ENCODE results near the gene HDAC4.

HDAC4 gene

DNA sequence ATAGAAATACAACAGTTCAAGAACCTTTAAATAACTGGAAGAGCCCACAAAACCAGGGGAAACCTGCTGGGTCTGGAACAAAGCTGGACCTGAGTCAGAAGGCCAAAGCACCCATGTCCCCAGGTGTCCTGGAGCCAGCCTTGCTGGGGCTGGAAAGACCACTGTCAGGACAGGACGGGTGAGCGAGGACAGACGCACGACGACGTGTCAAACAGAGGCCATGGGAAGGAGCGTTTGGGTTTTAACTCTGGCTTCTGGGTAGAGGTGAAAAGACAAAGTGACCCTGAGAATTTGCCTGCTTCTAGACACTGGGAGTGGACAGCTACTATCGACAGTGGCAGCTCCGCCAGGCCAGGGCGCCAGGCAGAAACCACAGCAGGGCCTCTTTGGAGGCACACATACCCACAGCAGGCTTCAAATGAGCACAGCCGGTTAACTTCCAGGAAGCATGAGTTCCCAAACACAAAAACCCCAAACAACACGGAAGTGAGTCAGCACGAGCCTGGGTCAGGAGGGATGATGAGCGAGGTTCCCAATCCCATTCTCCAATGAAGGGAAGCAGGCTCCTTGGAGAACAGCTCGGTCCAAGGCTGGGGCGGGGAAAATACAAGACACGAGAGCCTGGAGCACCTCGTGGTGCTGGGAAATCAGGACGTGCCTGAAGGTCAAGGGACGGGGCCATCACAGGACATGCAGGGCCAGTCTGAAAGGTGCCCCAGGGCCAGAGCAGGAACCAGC, 344.9 kb downstream of the HDAC4 start:
- Histone ChIP-seq H3K4me1 (ENCODE audit: control insufficient read depth, insufficient read depth, low read length) (no peaks in the 10 kb centered on the region), H3K27ac (ENCODE audit: low read length) (no peak overlapping the region), H3K36me3 (ENCODE audit: control insufficient read depth, insufficient read depth, low read length) (peaks cover 11% of the 10 kb centered on the region), H3K4me3 (ENCODE audit: low read length) (no peak overlapping the region), H3K27me3 (ENCODE audit: control insufficient read depth, insufficient read depth, low read length) (no peaks in the 10 kb centered on the region), H3K9me3 (ENCODE audit: control insufficient read depth, insufficient read depth, low read length) (no peaks in the 10 kb centered on the region)
- no CpG with 5 or more reads among the region's 20 CpGs for WGBS (ENCODE audit: insufficient coverage, insufficient read length)
- DNase-seq (ENCODE audit: low read depth, low spot score) = no peak

DNA sequence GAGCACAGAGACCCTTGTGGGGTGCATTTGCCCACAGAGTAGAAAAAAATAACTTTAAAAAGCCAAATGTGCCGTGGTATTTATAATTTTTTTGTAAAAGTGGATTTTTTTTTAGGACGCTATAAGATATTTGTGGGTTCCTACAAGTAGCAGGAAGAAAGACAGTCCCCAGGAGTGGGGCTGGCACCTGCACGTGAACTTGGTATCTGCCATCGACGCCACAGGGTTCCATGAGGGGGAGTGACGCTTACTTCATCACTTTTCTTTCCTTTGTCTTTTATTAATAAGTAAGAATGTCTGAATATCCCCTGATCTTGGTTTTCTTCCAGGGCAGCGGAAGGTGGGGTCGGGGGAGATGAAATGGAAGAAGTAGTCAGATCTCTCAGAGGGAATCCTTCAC, 345.9 kb downstream of the HDAC4 start:
- H3K27ac ChIP-seq (ENCODE audit: low read length) = no peak overlapping the region
- 100% methylated on average over 2 of the region's 8 CpGs for WGBS (ENCODE audit: insufficient coverage, insufficient read length)
- H3K36me3 ChIP-seq (ENCODE audit: control insufficient read depth, insufficient read depth, low read length) = peaks cover 11% of the 10 kb centered on the region

DNA sequence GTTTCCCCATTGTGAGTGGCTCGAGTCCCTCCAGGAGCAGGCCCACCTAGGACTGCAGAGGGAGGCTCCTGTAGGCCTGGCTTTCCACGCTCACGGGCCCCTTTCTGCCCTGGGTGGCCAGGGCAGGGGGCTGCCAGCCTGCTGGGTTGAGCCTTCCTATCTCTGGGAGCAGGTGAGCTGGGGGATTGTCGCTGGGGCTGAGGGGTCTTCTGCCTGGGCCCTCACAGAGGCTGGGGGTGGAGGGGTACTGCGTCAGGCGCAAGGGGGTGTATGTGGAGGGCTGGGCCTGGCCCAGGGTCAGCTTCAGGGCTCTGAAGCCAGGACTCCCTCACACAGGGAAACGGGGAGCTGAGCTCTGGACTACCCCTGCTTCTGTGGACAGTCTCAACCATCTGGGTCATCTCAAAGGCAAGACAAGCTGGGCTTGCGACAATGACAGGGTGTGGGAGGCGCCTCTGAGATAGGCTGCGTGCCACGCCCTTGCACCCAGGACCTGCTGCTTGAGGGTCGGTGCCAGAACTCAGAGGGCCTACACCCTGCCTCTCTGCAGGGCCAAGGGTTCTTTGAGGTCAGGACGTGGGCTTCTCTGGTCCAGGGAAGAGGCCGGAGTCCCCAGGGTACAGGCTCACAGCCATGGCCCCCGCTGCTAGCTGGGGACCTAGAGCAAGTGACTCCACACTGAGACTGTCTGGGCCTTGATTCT, 346.9 kb downstream of the HDAC4 start:
- DNase-seq (ENCODE audit: low read depth, low spot score) = no peak
- H3K4me3 ChIP-seq (ENCODE audit: low read length) = no peak overlapping the region
- H3K36me3 ChIP-seq (ENCODE audit: control insufficient read depth, insufficient read depth, low read length) = peaks cover 11% of the 10 kb centered on the region
- no peaks in the 10 kb centered on the region for H3K27me3 ChIP-seq (ENCODE audit: control insufficient read depth, insufficient read depth, low read length)
- WGBS (ENCODE audit: insufficient coverage, insufficient read length) = no CpG with 5 or more reads among the region's 15 CpGs
- no peak overlapping the region for H3K27ac ChIP-seq (ENCODE audit: low read length)
- H3K9me3 ChIP-seq (ENCODE audit: control insufficient read depth, insufficient read depth, low read length) = no peaks in the 10 kb centered on the region
- no peaks in the 10 kb centered on the region for H3K4me1 ChIP-seq (ENCODE audit: control insufficient read depth, insufficient read depth, low read length)

More for the DNA sequence above, 345.9 kb downstream of the HDAC4 start:
- no peak for DNase-seq (ENCODE audit: low read depth, low spot score)
- Histone ChIP-seq H3K27me3 (ENCODE audit: control insufficient read depth, insufficient read depth, low read length) (no peaks in the 10 kb centered on the region), H3K9me3 (ENCODE audit: control insufficient read depth, insufficient read depth, low read length) (no peaks in the 10 kb centered on the region), H3K4me1 (ENCODE audit: control insufficient read depth, insufficient read depth, low read length) (no peaks in the 10 kb centered on the region), H3K4me3 (ENCODE audit: low read length) (no peak overlapping the region)

DNA sequence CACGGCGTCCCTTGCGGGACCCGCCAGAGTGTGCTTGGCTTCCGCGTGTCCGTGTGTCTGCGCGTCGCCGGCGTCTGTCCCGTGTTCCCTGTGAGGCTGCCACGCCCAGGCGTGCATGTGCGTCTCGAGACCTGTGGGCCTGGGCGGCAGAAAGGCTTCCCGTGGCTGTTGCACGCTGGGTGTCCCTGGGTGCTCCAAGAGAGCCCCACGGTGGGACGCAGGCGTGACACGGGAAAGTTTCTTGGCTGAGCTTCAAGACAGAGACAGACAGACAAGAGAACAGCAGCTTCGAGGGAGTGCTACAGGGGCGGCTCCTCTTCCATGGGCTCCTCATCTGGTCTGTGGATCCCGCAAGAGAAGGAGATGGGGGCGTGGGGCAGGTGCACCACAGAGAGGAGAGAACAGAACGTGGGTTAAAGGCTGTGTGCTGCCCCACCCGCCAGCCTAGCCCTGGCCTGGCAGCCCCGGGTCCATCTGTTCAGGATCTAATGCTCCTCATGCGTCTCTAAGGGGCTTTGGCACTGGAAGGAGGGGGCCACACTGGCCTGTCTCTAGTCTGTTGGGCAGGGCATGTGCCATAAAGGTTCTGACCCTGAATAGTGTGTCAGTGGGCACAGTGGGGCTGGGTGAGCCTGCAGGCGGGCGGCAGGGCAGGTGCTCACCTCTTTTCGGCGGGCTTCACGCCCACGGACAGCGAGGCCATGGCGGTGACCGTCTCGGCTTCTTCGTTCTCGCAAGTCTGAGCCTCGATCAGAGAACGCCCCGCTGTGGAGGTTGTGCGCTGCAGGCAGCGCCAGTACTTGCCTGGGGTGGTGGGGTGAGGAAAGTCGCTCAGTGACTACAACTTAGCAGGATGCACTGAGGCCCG, 347.8 kb downstream of the HDAC4 start:
- no peak overlapping the region for H3K4me3 ChIP-seq (ENCODE audit: low read length)
- H3K9me3 ChIP-seq (ENCODE audit: control insufficient read depth, insufficient read depth, low read length) = no peaks in the 10 kb centered on the region
- no peak overlapping the region for H3K27ac ChIP-seq (ENCODE audit: low read length)
- WGBS (ENCODE audit: insufficient coverage, insufficient read length) = no CpG with 5 or more reads among the region's 51 CpGs
- no peaks in the 10 kb centered on the region for H3K27me3 ChIP-seq (ENCODE audit: control insufficient read depth, insufficient read depth, low read length)
- DNase-seq (ENCODE audit: low read depth, low spot score) = no peak
- no peaks in the 10 kb centered on the region for H3K4me1 ChIP-seq (ENCODE audit: control insufficient read depth, insufficient read depth, low read length)
- H3K36me3 ChIP-seq (ENCODE audit: control insufficient read depth, insufficient read depth, low read length) = peaks cover 11% of the 10 kb centered on the region

DNA sequence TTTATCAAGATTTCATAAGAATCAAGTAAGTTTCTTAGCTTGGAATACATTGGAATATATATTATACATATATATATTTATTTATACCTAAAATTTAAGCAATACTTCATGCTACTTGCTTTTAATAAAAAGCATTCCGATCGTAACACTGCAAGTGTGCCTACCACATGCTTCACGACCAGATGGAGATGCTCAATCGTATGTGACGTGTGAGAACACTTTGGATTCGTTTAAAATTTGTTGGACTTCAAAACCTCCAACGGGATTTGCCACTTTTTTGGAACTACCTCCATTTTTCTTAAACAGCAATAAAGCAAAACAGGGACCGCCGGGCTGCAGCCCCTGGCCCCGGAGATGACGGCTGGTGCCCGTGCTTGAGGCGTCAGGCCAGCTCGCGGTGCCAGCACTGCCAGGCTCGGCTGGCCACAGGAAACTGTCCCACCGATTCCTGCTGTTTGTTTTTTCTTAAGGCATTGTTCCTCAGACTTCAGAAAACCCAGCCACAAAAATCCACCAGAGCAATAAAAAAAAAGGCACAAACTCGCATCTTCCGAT, 348.9 kb downstream of the HDAC4 start:
- Histone ChIP-seq H3K36me3 (ENCODE audit: control insufficient read depth, insufficient read depth, low read length) (peaks cover 11% of the 10 kb centered on the region), H3K9me3 (ENCODE audit: control insufficient read depth, insufficient read depth, low read length) (no peaks in the 10 kb centered on the region), H3K4me1 (ENCODE audit: control insufficient read depth, insufficient read depth, low read length) (no peaks in the 10 kb centered on the region), H3K4me3 (ENCODE audit: low read length) (no peak overlapping the region), H3K27me3 (ENCODE audit: control insufficient read depth, insufficient read depth, low read length) (no peaks in the 10 kb centered on the region), H3K27ac (ENCODE audit: low read length) (no peak overlapping the region)
- no peak for DNase-seq (ENCODE audit: low read depth, low spot score)
- no CpG with 5 or more reads among the region's 19 CpGs for WGBS (ENCODE audit: insufficient coverage, insufficient read length)

DNA sequence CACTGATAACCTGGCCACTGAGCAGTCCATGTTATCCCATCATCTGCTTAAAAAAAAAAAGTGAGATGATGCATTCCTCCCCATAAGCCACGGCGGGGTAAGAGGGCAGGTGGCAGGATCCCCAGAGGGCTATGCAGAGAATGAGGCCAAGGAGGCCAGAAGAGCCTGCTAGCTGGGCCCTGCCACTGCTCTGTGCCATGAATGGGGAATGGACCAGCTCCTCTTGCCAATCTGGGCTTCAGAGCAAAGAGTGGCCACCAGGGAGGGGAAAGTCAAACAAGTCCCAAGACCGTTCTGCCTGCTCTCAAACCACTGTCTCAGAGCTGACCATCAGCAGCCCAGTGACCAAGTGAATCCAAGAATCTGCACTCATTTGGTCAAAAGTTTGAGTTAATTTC, 350.6 kb downstream of the HDAC4 start:
- H3K4me3 ChIP-seq (ENCODE audit: low read length) = no peak overlapping the region
- H3K36me3 ChIP-seq (ENCODE audit: control insufficient read depth, insufficient read depth, low read length) = peaks cover 11% of the 10 kb centered on the region
- no peaks in the 10 kb centered on the region for H3K9me3 ChIP-seq (ENCODE audit: control insufficient read depth, insufficient read depth, low read length)
- DNase-seq (ENCODE audit: low read depth, low spot score) = no peak
- no peak overlapping the region for H3K27ac ChIP-seq (ENCODE audit: low read length)
- H3K4me1 ChIP-seq (ENCODE audit: control insufficient read depth, insufficient read depth, low read length) = no peaks in the 10 kb centered on the region
- no CpG with 5 or more reads among the region's 3 CpGs for WGBS (ENCODE audit: insufficient coverage, insufficient read length)
- no peaks in the 10 kb centered on the region for H3K27me3 ChIP-seq (ENCODE audit: control insufficient read depth, insufficient read depth, low read length)

DNA sequence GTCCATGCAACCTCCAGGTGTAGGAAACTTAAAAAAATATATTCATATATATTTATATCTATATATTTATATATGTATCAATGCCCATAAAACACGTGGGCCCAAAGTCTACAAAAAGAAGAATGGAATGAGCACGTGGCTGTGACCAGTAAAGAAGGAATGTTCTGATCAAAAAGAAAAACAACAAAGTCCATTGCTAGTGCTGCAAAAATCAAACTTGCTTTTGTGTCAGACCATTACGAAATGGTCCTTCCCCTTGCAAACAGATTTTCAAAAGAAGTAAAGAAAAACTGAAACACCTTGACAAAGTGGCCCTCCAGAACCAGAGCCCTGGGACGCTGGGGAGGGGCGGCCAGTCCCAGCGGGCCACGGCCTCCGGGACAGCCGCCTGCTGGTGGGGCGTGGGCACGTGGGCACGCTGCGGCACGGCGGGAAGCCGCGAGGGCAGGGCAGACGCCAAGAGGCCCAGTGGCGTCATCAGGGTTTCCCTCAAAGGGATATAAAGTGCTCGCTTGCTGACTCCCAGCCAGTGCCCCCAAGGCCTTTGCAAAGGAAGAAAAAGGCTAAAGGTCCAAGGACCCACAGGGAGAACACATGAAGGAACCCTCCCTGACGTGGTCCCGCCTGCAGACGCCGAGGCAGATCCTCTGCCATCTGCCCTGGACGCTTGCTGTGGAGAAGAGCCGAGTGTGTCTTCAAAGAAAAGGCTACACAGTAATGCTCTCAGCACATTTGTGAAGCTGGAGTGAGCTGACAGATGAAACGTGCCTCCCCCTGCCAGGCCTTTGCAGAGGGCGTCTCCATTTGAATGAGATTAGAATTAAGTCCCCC, 351.2 kb downstream of the HDAC4 start:
- peaks cover 11% of the 10 kb centered on the region for H3K36me3 ChIP-seq (ENCODE audit: control insufficient read depth, insufficient read depth, low read length)
- no CpG with 5 or more reads among the region's 28 CpGs for WGBS (ENCODE audit: insufficient coverage, insufficient read length)
- no peaks in the 10 kb centered on the region for H3K4me1 ChIP-seq (ENCODE audit: control insufficient read depth, insufficient read depth, low read length)
- DNase-seq (ENCODE audit: low read depth, low spot score) = no peak
- H3K27ac ChIP-seq (ENCODE audit: low read length) = no peak overlapping the region
- no peak overlapping the region for H3K4me3 ChIP-seq (ENCODE audit: low read length)
- H3K27me3 ChIP-seq (ENCODE audit: control insufficient read depth, insufficient read depth, low read length) = no peaks in the 10 kb centered on the region
- no peaks in the 10 kb centered on the region for H3K9me3 ChIP-seq (ENCODE audit: control insufficient read depth, insufficient read depth, low read length)

DNA sequence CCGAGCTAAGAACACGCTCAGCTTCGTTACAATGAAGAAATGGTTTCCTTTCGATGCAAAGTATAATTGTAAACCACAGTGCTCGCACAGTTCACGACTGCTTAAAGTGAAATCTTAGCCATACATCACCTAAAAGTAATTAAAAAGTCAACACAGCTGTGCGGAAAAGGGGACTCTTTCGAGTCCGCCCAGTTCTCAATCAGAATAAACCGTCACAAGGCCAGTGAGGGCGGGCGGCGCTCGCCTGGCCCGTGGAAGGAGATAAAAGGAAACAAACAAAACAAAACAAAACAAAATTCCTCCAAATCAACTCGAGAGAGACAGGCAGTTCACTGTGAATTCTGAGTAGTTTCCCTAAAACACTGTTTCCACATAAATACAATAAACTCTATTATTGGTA, 352.1 kb downstream of the HDAC4 start:
- H3K4me3 ChIP-seq (ENCODE audit: low read length) = no peak overlapping the region
- no peaks in the 10 kb centered on the region for H3K9me3 ChIP-seq (ENCODE audit: control insufficient read depth, insufficient read depth, low read length)
- H3K4me1 ChIP-seq (ENCODE audit: control insufficient read depth, insufficient read depth, low read length) = no peaks in the 10 kb centered on the region
- no peak for DNase-seq (ENCODE audit: low read depth, low spot score)
- WGBS (ENCODE audit: insufficient coverage, insufficient read length) = no CpG with 5 or more reads among the region's 16 CpGs
- no peaks in the 10 kb centered on the region for H3K27me3 ChIP-seq (ENCODE audit: control insufficient read depth, insufficient read depth, low read length)
- H3K27ac ChIP-seq (ENCODE audit: low read length) = no peak overlapping the region
- H3K36me3 ChIP-seq (ENCODE audit: control insufficient read depth, insufficient read depth, low read length) = peaks cover 8% of the 10 kb centered on the region

DNA sequence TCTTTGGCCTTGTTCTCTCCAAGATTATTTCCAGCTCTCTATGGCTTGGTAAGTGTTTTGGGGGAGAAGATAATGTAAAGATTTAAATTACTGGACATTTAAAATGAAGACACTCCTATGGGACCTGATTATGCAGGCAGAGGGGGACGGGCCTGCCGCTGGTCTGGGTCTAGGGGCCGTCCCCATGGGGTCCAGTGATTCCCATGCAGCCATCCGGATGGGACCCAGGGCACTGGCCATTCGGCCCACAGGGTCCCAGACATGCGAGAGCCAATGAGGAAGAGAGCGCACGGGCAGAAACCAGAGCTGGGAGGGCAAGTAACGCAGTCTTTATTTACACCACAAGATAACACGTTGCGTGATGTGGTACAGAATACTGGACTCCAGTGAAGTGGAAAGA, 353.0 kb downstream of the HDAC4 start:
- no peaks in the 10 kb centered on the region for H3K27me3 ChIP-seq (ENCODE audit: control insufficient read depth, insufficient read depth, low read length)
- no CpG with 5 or more reads among the region's 11 CpGs for WGBS (ENCODE audit: insufficient coverage, insufficient read length)
- H3K27ac ChIP-seq (ENCODE audit: low read length) = no peak overlapping the region
- no peak overlapping the region for H3K4me3 ChIP-seq (ENCODE audit: low read length)
- DNase-seq (ENCODE audit: low read depth, low spot score) = no peak
- H3K9me3 ChIP-seq (ENCODE audit: control insufficient read depth, insufficient read depth, low read length) = no peaks in the 10 kb centered on the region
- peaks cover 3% of the 10 kb centered on the region for H3K36me3 ChIP-seq (ENCODE audit: control insufficient read depth, insufficient read depth, low read length)
- H3K4me1 ChIP-seq (ENCODE audit: control insufficient read depth, insufficient read depth, low read length) = no peaks in the 10 kb centered on the region

All from iPS DF 6.9 (cell line).